ENCODE results near the gene DLG2. TPM values are rescaled to one million over a fixed set of nuclear protein-coding genes. Genes with fewer than 3 reads are reported as not detected.

The DLG2 gene
- total and polyA plus RNA-seq, 12 donors, result 1.0 to 14.8 (median 7.4) TPM

DNA sequence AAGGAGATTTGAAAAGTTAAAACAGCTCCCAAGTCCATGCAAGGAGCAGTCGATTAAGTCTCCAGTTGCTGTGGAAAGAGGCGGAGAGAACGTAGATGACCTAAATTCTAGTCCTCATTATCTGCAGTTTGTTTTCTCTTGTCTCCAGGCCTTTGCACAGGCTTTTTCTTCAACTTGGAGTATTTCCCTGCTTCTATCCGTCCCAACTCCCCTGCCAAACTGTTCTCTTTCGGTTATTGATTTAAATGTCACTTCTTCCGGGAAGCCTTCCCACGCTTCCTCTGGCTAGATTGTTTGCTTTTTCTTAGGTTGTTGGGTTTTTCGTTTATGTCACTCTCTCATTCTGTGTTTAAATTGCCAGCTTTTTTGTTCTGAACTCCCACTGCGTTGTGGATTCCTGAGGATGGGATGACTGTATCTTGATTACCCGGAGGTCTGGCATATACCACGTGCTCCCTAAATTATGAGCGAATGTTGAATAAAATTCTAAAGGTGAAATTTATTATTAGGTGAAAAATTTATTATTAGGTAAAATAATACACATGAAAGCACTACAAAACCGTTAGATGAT lies 1.7 kb upstream of the DLG2 start:
- intact Hi-C loops (cut with DNase I), result loop anchor here in 6 of 10 donors (1.0 to 5.0 kb wide), 5 partner anchors 18 to 36 kb away; partner anchors contain the start of genes CREBZF (in 4 of the 6) and TMEM126A (in 1 of the 6)
- peaks cover 0 to 45% (median 26%) of the 10 kb centered on the region in 9 donors for H3K4me1 ChIP-seq
- no peak for DNase-seq
- peak overlapping the region; percentile 47 to 84 (median 78) for H3K4me3 ChIP-seq
- H3K9me3 ChIP-seq, result no peaks in the 10 kb centered on the region
- WGBS, 2 donors, result 0 to 1% methylated on average over 13 of the region's 13 CpGs
- TF ChIP-seq, protein P1, sequence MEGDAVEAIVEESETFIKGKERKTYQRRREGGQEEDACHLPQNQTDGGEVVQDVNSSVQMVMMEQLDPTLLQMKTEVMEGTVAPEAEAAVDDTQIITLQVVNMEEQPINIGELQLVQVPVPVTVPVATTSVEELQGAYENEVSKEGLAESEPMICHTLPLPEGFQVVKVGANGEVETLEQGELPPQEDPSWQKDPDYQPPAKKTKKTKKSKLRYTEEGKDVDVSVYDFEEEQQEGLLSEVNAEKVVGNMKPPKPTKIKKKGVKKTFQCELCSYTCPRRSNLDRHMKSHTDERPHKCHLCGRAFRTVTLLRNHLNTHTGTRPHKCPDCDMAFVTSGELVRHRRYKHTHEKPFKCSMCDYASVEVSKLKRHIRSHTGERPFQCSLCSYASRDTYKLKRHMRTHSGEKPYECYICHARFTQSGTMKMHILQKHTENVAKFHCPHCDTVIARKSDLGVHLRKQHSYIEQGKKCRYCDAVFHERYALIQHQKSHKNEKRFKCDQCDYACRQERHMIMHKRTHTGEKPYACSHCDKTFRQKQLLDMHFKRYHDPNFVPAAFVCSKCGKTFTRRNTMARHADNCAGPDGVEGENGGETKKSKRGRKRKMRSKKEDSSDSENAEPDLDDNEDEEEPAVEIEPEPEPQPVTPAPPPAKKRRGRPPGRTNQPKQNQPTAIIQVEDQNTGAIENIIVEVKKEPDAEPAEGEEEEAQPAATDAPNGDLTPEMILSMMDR (IDR thresholded peaks at IDR 0.05), result no peak
- no peaks in the 10 kb centered on the region for H3K27me3 ChIP-seq
- H3K36me3 ChIP-seq, result peaks cover 0 to 28% (median 3%) of the 10 kb centered on the region in 9 donors
- peak in 2 of 8 donors; percentile 2 to 9 for ATAC-seq
- peak overlapping the region; percentile 59 to 96 (median 90) for H3K27ac ChIP-seq

DNA sequence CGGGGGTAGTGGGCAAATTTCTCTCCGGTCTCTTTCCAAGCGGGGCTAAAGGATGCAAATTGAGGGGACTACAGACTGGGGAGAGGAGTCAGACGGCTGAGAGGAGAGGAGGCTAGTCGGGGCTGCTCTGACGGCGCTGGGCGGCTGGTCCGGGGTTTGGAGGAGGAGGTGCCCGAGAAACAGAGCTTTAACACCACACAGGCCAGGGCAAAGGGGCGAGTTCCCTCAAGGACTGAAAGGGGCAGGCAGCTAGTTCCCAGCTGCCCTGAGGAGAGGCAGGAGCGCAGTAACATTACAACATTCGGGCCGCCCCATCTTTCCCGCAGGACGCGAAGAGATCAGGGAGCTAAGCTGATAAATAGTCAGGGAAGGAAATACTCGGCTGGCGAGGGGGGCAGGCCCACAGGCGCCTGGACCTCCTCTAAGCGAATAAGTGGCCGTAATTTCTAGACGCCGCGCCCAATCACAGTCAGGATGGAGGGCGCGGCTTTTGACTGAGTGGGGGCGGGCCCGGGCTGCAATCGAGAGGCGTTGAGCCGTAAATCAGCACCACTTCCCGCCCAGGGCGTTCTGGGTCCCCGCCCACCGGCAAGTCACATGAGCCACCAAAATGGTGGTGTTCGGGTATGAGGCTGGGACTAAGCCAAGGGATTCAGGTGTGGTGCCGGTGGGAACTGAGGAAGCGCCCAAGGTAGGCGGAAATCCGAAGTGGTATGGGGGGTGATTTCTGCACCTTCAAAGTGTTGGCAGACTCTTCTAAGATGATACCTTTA lies 1.0 kb upstream of the DLG2 start, which contains the start of gene TMEM126B:
Gene TMEM126B, plus strand, starts transcription at position 596 of the 773 bp plus-strand sequence. Its CDS starts 15 bp downstream, at position 611.
- DNase-seq, result peak; percentile 97 to 98
- ATAC-seq, result peak; percentile 99 to 100 (median 100)
- peaks cover 0 to 22% (median 0%) of the 10 kb centered on the region in 9 donors for H3K36me3 ChIP-seq
- TF ChIP-seq, protein P1 (IDR thresholded peaks at IDR 0.05), result peak in 1 of 9 donors; percentile 3
- WGBS, 2 donors, result 0% methylated on average over 41 of the region's 41 CpGs
- peak within 1 kb of the TSS; percentile 77 to 96 (median 92) for H3K27ac ChIP-seq
- H3K9me3 ChIP-seq, result no peaks in the 10 kb centered on the region
- no peaks in the 10 kb centered on the region for H3K27me3 ChIP-seq
- peak within 1 kb of the TSS; percentile 59 to 84 (median 78) for H3K4me3 ChIP-seq
- intact Hi-C loops (cut with DNase I), result loop anchor here in 6 of 10 donors (1.0 to 5.0 kb wide), 4 partner anchors 19 to 37 kb away; partner anchors contain the start of genes CREBZF (in 4 of the 6) and TMEM126A (in 1 of the 6)
- H3K4me1 ChIP-seq, result peaks cover 0 to 45% (median 26%) of the 10 kb centered on the region in 9 donors

DNA sequence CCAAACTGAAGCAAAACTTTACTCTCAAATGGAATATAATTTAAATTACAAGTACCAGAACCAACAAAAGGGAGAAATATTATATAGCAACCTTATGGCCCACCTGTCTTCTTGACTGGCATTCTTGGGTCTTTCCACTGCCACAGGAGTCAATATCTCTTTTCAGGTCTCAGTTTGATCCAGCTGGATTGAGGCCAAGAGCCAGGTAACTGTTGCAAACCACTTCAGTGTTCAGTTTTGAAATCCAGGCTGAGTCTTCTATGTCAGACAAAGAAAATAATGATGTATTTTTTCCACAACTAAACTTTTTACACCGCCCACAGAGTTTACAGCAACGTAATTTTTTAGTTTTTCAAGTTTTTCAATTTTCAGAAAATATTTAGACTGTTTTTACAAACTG lies 648 bp downstream of the DLG2 start:
- 44 to 50% methylated on average over 2 of the region's 2 CpGs for WGBS, 2 donors

More for the DNA sequence above, 648 bp downstream of the DLG2 start:
- Histone ChIP-seq H3K9me3 (no peaks in the 10 kb centered on the region), H3K4me3 (peak overlapping the region in 9 of 10 donors; percentile 72 to 84 (median 78)), H3K27ac (peak overlapping the region in 9 of 10 donors; percentile 87 to 96 (median 92)), H3K4me1 (peaks cover 0 to 45% (median 26%) of the 10 kb centered on the region in 9 donors), H3K36me3 (peaks cover 0 to 26% (median 0%) of the 10 kb centered on the region in 9 donors), H3K27me3 (no peaks in the 10 kb centered on the region)
- TF ChIP-seq, protein P1 (IDR thresholded peaks at IDR 0.05), result no peak
- DNase-seq (no peak), ATAC-seq (no peak)
- intact Hi-C loops (cut with DNase I), result loop anchor here in 1 of 10 donors (5.0 kb wide), 1 partner anchor 36 kb away; no protein-coding TSS in a partner anchor

All from heart right ventricle (tissue), 16 donors.